GM21825 (cell line): ENCODE results near the gene SCFD2.
A peak's percentile ranks its signal among the peaks of the same experiment; 100 is the strongest.
"Not testable (repeated sequence)": the region's sequence is repeated elsewhere in the genome, so short reads cannot be mapped to it uniquely, and the experiment has no call there.

Experiments
- ATAC-seq: cut with Tn5 transposase; IDR thresholded peaks from one replicate; pipeline ENCODE4 v1.9.1; 2021; ENCODE audit warnings: mild to moderate bottlenecking, moderate library complexity; ENCODE audit not compliant: unreplicated experiment

Gene SCFD2

GRCh38 chr4:53365486-53366300 lies at the start of gene SCFD2:
SCFD2 (minus strand) TSS chr4:53366061.
- peak; percentile 96 for ATAC-seq

GRCh38 chr4:53409479-53409878 lies 43.6 kb upstream of the SCFD2 start:
- not testable (repeated sequence) for ATAC-seq

GRCh38 chr4:53380221-53380620 lies 14.4 kb upstream of the SCFD2 start:
- ATAC-seq, result no peak

- ATAC-seq, result peak; percentile 47
These were observed 12.3 kb upstream of the SCFD2 start for GRCh38 chr4:53378171-53378482.

GRCh38 chr4:53377319-53378170 lies 11.7 kb upstream of the SCFD2 start, which contains the start of gene FIP1L1:
FIP1L1 (plus strand) TSS chr4:53377641; CDS start chr4:53377839, 198 bp downstream.
- ATAC-seq, result peak; percentile 85

GRCh38 chr4:53376900-53377299 lies 11.0 kb upstream of the SCFD2 start:
- ATAC-seq, result no peak

- ATAC-seq, result no peak
These were observed 9.0 kb upstream of the SCFD2 start for GRCh38 chr4:53374777-53375258.

DNA sequence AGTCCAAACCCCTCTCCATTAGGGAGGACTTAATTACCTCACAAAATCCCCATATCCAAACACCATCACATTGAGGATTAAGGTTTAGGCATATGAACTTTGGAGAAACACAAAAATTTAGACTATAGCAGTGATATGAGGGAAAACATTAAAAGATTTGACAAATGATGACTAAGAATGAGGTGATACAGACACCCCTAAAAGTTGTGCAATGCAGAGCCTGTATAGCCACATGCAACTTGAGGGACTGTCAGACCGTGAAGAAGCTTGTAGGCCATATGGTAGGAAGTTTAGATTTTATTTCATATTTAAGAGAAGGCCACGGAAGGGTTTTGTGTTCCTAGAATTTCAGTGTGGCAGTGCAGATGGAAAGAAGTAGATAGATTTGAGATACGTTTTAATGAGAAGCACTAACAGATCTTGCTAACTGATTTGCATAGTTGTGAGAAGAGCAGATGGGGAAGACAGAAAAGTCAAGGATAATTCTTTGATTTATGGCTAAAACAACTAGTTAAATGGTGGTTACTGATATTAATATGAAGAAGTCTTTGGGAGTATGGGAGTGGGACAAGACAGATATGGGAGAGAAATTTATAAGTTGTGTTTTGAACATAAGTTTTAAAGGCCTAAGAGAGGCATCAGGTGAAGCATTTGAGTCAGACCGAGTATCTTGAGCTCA lies 6.1 kb upstream of the SCFD2 start:
- ATAC-seq, result no peak

GRCh38 chr4:53371049-53371448 lies 5.2 kb upstream of the SCFD2 start:
- no peak for ATAC-seq

GRCh38 chr4:53367721-53368120 lies 1.9 kb upstream of the SCFD2 start:
- ATAC-seq, result no peak

GRCh38 chr4:53366301-53366716 lies 448 bp upstream of the SCFD2 start:
- ATAC-seq, result peak; percentile 2

GRCh38 chr4:53365121-53365485 lies 758 bp downstream of the SCFD2 start:
- peak; percentile 16 for ATAC-seq

DNA sequence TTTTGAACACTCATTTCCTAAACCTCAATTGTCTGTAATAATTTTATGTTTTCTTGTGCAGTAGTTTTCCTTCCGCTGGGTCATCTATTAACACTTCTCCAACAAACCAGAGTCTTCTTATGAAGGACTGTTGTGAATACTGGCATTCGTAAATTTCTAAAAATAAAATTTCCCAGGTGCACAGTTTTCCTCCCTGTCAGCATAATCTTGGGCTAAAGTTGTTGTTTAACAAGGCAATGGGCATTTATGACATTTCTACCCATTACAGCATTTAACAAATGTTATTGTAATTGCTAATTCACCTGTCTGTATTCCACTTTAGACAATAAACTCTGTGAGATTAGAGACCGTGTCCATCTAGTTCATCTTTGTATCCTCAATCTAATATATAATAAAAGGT lies 1.2 kb downstream of the SCFD2 start:
- no peak for ATAC-seq

DNA sequence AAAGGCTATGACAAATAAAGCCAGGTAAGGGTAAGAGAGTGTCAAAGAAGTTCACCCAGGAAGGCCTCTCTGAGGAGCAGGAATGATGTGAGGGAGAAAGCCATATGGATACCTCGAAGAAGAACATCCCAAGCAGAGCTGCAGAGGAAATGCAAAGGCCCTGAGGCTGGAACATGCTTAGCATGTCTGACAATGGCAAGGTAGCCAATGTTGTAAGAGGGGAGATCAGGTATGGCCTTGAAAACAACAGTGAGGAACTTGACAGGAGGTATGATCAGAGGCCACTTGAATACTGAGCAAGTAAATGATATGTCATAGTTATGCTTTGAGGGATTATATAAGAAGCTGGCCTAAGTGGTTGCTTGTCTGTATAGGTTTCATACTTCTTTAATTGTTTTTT lies 3.8 kb downstream of the SCFD2 start:
- no peak for ATAC-seq

GRCh38 chr4:53361451-53361850 lies 4.4 kb downstream of the SCFD2 start:
- ATAC-seq, result no peak

- ATAC-seq, result no peak
These were observed 9.8 kb downstream of the SCFD2 start for GRCh38 chr4:53355930-53356521.

DNA sequence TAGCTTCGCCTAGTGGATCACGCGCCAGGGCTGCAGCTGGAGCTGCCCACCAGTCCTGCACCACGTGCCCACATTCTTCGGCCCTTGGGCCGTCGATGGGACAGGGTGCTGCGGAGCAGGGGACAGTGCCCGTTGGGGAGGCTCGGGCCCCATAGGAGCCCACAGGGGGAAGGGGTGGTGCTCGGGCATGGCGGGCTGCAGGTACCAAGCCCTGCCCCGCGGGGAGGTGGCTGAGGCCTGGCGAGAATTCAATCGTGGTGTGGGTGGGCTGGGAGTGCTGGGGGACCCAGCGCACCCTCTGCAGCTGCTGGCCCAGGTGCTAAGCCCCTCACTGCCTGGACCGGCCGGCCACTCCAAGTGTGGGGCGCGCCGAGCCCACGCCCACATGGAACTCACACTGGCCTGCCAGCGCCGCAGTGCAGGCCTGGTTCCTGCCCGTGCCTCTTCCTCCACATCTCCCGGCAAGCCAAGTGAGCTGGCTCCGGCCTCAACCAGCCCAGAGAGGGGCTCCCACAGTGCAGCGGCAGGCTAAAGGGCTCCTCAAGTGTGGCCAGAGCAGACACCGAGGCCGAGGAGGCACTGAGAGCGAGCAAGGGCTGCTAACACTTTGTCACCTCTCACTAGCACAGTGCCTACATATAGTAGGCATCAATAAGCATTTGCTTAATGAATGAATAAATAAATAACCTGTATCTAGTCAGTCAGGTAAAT lies 11.7 kb downstream of the SCFD2 start:
- no peak for ATAC-seq

DNA sequence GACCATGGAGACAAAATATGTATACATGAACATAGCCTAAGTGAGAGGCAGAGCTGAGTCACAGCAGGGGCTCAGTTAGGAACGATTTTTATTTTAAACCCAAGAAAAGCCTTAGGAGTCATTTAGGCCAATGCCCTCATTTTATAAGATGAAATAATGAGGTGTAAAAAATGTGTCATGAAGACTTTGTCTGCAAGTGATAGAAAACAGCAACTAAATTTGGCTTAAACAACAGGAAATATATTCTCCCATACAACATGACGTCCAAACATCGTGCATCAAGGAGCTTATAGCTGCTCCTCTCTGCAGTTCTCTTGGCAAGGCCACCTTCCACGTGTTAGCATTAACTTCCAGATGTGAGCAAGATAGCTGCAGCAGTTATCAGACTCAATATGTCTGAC lies 16.8 kb downstream of the SCFD2 start:
- no peak for ATAC-seq

GRCh38 chr4:53348046-53348445 lies 17.8 kb downstream of the SCFD2 start:
- no peak for ATAC-seq
